Spinal cord (tissue), 10 donors: ENCODE measurements around the gene CACNA1E. TPM values are rescaled to one million over a fixed set of nuclear protein-coding genes. Genes with fewer than 3 reads are reported as not detected.

Experiments
- DNase-seq, 6 donors: peaks; one replicate each; pipeline versions ENCODE4 v3.0.0 to v3.0.0-alpha.2; 2013 to 2015; ENCODE audit warnings: low spot score in 6 of 6, low read depth in 4 of 6
- H3K27ac ChIP-seq: one replicate; pipeline ENCODE4 v1.5.1; 2013; ENCODE audit warnings: low read depth, low read length, control low read depth
- H3K27me3 ChIP-seq: one replicate; pipeline ENCODE4 v1.6.1; 2013; ENCODE audit warnings: low read length; ENCODE audit not compliant: control insufficient read depth, insufficient read depth
- H3K36me3 ChIP-seq: one replicate; pipeline ENCODE4 v1.6.1; 2013; ENCODE audit warnings: low read length; ENCODE audit not compliant: control insufficient read depth, insufficient read depth
- H3K4me1 ChIP-seq: one replicate; pipeline ENCODE4 v1.6.1; 2013; ENCODE audit warnings: low read length; ENCODE audit not compliant: control insufficient read depth, insufficient read depth
- H3K4me3 ChIP-seq: one replicate; pipeline ENCODE4 v1.5.1; 2013; ENCODE audit warnings: low read depth, low read length, control low read depth
- H3K9me3 ChIP-seq: one replicate; pipeline ENCODE4 v1.6.1; 2013; ENCODE audit warnings: low read length; ENCODE audit not compliant: control insufficient read depth, insufficient read depth
- WGBS: methylation state at CpG from one replicate; pipeline ENCODE4 v1.1.5; 2013; ENCODE audit warnings: missing lambda C conversion rate; ENCODE audit not compliant: insufficient coverage; 5-methylcytosine and 5-hydroxymethylcytosine counted together
- polyA plus RNA-seq, 2 donors: library from polyadenylated mRNA; unstranded; fragments of 120-200 nt; gene quantifications; one replicate each; pipeline ENCODE4 v1.2.1, GENCODE V29; 2013; ENCODE audit not compliant: insufficient read length in 2 of 2
- total RNA-seq, 2 donors: library from RNA; depleted of rRNA in 1 of 2; stranded (reverse); fragments of 120-200 nt in 1 of 2; fragments of >200 nt in 1 of 2; gene quantifications; one replicate each; pipeline versions ENCODE4 v1.2.3 to v1.2.4, GENCODE V29; 2013 to 2014
- donor health status: healthy.

CACNA1E gene
- total and polyA plus RNA-seq, 4 donors, result 17.2 to 53.7 (median 37.0) TPM

DNA sequence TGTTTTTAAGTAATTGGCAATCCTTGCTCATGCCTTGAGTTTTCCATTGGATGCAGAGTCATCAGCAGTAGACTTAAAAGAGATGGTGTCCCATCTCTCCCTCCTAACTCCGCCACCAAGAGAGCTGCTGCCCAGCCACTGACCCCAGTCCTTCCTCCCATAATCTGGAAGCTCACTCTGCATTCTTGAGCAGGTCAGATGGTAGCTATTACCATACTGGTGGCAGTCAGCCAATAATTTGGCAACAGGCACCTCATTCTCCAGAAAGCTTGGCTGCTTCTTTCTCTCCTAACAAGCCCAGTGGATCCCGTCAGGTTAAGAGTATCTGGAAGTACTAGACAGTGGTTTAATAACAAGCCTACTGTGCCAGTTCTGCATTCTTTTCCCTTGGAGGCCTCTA, 306.1 kb downstream of the CACNA1E start:
- no peak overlapping the region for H3K4me3 ChIP-seq
- 83% methylated on average over 1 of the region's 2 CpGs for WGBS
- peaks cover 3% of the 10 kb centered on the region for H3K4me1 ChIP-seq
- no peaks in the 10 kb centered on the region for H3K27me3 ChIP-seq
- peak in 1 of 6 donors; percentile 44 for DNase-seq
- no peak overlapping the region for H3K27ac ChIP-seq
- no peaks in the 10 kb centered on the region for H3K9me3 ChIP-seq
- H3K36me3 ChIP-seq, result peaks cover 10% of the 10 kb centered on the region

GRCh38 chr1:181791721-181792120, 308.4 kb downstream of the CACNA1E start:
- DNase-seq, result no peak
- H3K4me3 ChIP-seq, result no peak overlapping the region
- H3K36me3 ChIP-seq, result peaks cover 9% of the 10 kb centered on the region
- no peak overlapping the region for H3K27ac ChIP-seq
- H3K27me3 ChIP-seq, result no peaks in the 10 kb centered on the region
- 75% methylated on average over 5 of the region's 6 CpGs for WGBS
- H3K9me3 ChIP-seq, result no peaks in the 10 kb centered on the region
- H3K4me1 ChIP-seq, result peaks cover 4% of the 10 kb centered on the region

DNA sequence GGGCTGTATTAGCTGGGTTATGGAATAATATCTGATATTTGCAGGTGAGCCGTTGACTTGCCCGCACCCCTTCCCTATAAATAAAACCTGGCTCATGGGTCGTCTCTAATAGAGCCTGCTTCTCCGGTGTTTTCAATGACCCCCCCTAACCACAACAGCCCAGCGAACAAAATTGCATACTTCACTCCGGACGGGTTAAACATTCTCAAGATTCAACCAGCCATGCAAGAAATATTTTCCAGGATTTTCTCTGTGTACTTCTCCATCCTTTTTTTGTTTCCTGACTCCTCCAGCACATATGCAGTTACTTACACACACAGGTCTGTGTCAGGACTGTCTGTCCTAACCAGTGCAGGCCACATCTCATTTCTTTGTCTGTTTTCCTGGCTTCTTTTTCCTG, 310.5 kb downstream of the CACNA1E start:
- Histone ChIP-seq H3K9me3 (no peaks in the 10 kb centered on the region), H3K36me3 (peaks cover 18% of the 10 kb centered on the region), H3K4me1 (peaks cover 4% of the 10 kb centered on the region), H3K4me3 (no peak overlapping the region), H3K27ac (no peak overlapping the region), H3K27me3 (no peaks in the 10 kb centered on the region)
- 81% methylated on average over 6 of the region's 7 CpGs for WGBS
- no peak for DNase-seq

DNA sequence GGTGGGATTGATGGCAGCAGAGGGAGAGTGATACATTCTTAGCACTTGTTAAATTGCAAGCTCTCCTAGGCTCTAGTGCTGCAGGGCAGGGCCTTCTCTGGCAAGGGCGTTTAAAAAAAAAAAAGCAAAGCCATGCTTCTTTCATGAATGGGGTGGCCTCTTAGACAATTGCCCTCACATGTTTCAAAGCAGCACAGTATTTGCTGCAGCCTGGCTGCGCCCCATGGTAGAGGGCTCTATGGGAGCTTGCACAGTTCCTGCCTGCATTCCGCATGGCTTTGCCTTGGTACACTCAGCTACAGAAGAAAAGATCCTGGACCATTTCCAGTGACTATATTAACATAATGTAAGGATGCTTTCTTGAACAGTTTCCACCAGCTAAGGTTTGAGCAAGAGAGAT, 311.0 kb downstream of the CACNA1E start:
- Histone ChIP-seq H3K27me3 (no peaks in the 10 kb centered on the region), H3K4me1 (peaks cover 4% of the 10 kb centered on the region), H3K9me3 (no peaks in the 10 kb centered on the region), H3K27ac (no peak overlapping the region), H3K4me3 (no peak overlapping the region), H3K36me3 (peaks cover 23% of the 10 kb centered on the region)
- peak in 2 of 6 donors; percentile 64 to 82 for DNase-seq
- whole genome bisulfite sequencing, result 34% methylated on average over 2 of the region's 3 CpGs

- no peak for DNase-seq
- H3K27me3 ChIP-seq, result no peaks in the 10 kb centered on the region
- no peak overlapping the region for H3K4me3 ChIP-seq
- peaks cover 35% of the 10 kb centered on the region for H3K36me3 ChIP-seq
- H3K9me3 ChIP-seq, result no peaks in the 10 kb centered on the region
- 87% methylated on average over 23 of the region's 32 CpGs for WGBS
- no peak overlapping the region for H3K27ac ChIP-seq
- H3K4me1 ChIP-seq, result peaks cover 9% of the 10 kb centered on the region
Measured at GRCh38 chr1:181798191-181798926, 315.0 kb downstream of the CACNA1E start.

GRCh38 chr1:181801617-181802016, 318.3 kb downstream of the CACNA1E start:
- no peak for DNase-seq
- H3K4me1 ChIP-seq, result peaks cover 10% of the 10 kb centered on the region
- H3K9me3 ChIP-seq, result no peaks in the 10 kb centered on the region
- no CpG with 5 or more reads among the region's 1 CpG for WGBS
- H3K27me3 ChIP-seq, result no peaks in the 10 kb centered on the region
- H3K4me3 ChIP-seq, result no peak overlapping the region
- H3K36me3 ChIP-seq, result peaks cover 27% of the 10 kb centered on the region
- H3K27ac ChIP-seq, result no peak overlapping the region

GRCh38 chr1:181802466-181802865, 319.1 kb downstream of the CACNA1E start:
- Histone ChIP-seq H3K27ac (no peak overlapping the region), H3K4me3 (no peak overlapping the region), H3K27me3 (no peaks in the 10 kb centered on the region), H3K9me3 (no peaks in the 10 kb centered on the region), H3K4me1 (peaks cover 13% of the 10 kb centered on the region), H3K36me3 (peaks cover 26% of the 10 kb centered on the region)
- DNase-seq, result no peak
- WGBS, result no CpG with 5 or more reads among the region's 3 CpGs

GRCh38 chr1:181803421-181803820, 320.1 kb downstream of the CACNA1E start:
- Histone ChIP-seq H3K27me3 (no peaks in the 10 kb centered on the region), H3K36me3 (peaks cover 22% of the 10 kb centered on the region), H3K27ac (no peak overlapping the region), H3K4me3 (no peak overlapping the region), H3K4me1 (peaks cover 13% of the 10 kb centered on the region), H3K9me3 (no peaks in the 10 kb centered on the region)
- no peak for DNase-seq
- WGBS, result no CpG with 5 or more reads among the region's 3 CpGs

DNA sequence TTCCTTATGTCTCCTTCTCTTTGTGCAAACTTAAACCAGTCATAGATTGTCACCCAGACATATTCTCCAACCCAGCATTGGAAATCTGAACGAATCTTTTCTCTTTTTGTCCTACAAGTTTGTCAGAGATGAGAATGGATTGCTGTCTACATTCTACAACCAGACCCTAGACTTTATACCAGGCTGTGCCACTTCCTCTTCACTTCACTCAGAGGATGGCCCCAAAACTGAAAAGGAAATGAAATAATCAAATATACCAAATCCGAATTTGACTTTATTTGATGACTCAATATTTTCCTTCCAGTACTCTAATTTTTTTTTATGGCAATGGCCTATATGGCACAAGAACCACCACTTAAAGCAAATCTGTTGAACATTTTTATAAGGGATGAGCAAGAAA, 321.7 kb downstream of the CACNA1E start:
- no CpG with 5 or more reads among the region's 2 CpGs for WGBS
- H3K27ac ChIP-seq, result no peak overlapping the region
- peaks cover 6% of the 10 kb centered on the region for H3K36me3 ChIP-seq
- no peaks in the 10 kb centered on the region for H3K27me3 ChIP-seq
- H3K4me1 ChIP-seq, result peaks cover 13% of the 10 kb centered on the region
- no peak overlapping the region for H3K4me3 ChIP-seq
- H3K9me3 ChIP-seq, result no peaks in the 10 kb centered on the region
- no peak for DNase-seq

DNA sequence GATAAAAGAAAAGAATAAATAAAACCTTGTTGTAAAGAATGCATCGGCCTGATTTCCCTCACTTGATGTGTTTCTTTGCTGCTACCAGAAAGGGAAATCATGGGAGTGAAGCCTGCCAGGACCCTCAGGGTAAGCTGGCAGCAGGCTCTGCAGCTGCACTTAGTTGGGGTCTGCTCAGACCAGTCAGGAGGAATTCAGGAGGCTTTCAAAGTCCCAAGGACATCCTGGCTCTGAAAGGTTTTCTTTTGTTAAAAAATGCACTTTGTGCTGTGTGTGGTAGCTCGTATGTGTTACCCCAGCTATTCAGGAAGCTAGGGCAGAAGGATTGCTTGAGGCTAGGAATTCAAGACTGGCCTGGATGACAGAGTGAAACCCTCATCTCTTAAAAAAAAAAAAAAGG, 323.4 kb downstream of the CACNA1E start:
- 29% methylated on average over 1 of the region's 2 CpGs for WGBS
- Histone ChIP-seq H3K27ac (no peak overlapping the region), H3K4me3 (no peak overlapping the region), H3K9me3 (no peaks in the 10 kb centered on the region), H3K4me1 (peaks cover 8% of the 10 kb centered on the region), H3K27me3 (no peaks in the 10 kb centered on the region), H3K36me3 (no peaks in the 10 kb centered on the region)
- peak in 2 of 6 donors; percentile 52 to 63 for DNase-seq
